RWPE1 (cell line): Measurements from ENCODE around the gene TRAPPC2L.

Experiments
- CTCF ChIA-PET: fragments of 350-600 bp; sonication (Branson Sonifier 250); formaldehyde crosslinking; extraction: SDS; loops from one replicate; lab custom pipeline; 2021; lab: Yijun Ruan, JAX
- POLR2A ChIA-PET: fragments of 400-600 bp; formaldehyde crosslinking; extraction: SDS; loops from one replicate; lab custom pipeline; 2020; ENCODE audit warnings: antibody characterized with exemption; ENCODE audit not compliant: low non-redundant PET; lab: Yijun Ruan, JAX
- DNase-seq: peaks from one replicate; pipeline ENCODE4 v3.0.0; 2012; ENCODE audit warnings: low spot score
- H3K27ac ChIP-seq: fragments of 450-650 bp; 2 replicates; pipeline ENCODE4 v1.5.1; 2017
- TF ChIP-seq, protein P1 (sequence below): fragments of 450-650 bp; conservative IDR thresholded peaks from 2 replicates; pipeline ENCODE4 v1.5.1; 2017; ENCODE audit warnings: low read depth, mild to moderate bottlenecking

TRAPPC2L gene

GRCh38 chr16:88842308-88842756 is 14.6 kb upstream of the TRAPPC2L start:
- H3K27ac ChIP-seq = no peak overlapping the region
- TF ChIP-seq, protein P1, sequence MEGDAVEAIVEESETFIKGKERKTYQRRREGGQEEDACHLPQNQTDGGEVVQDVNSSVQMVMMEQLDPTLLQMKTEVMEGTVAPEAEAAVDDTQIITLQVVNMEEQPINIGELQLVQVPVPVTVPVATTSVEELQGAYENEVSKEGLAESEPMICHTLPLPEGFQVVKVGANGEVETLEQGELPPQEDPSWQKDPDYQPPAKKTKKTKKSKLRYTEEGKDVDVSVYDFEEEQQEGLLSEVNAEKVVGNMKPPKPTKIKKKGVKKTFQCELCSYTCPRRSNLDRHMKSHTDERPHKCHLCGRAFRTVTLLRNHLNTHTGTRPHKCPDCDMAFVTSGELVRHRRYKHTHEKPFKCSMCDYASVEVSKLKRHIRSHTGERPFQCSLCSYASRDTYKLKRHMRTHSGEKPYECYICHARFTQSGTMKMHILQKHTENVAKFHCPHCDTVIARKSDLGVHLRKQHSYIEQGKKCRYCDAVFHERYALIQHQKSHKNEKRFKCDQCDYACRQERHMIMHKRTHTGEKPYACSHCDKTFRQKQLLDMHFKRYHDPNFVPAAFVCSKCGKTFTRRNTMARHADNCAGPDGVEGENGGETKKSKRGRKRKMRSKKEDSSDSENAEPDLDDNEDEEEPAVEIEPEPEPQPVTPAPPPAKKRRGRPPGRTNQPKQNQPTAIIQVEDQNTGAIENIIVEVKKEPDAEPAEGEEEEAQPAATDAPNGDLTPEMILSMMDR = no peak
- ChIA-PET CTCF (no interaction called here), POLR2A (no interaction called here)
- DNase-seq = no peak

- ChIA-PET POLR2A (no interaction called here), CTCF (no interaction called here)
- DNase-seq = no peak
- H3K27ac ChIP-seq = no peak overlapping the region
- TF ChIP-seq, protein P1 = no peak
Observed at GRCh38 chr16:88842806-88843205, 14.1 kb upstream of the TRAPPC2L start.

DNA sequence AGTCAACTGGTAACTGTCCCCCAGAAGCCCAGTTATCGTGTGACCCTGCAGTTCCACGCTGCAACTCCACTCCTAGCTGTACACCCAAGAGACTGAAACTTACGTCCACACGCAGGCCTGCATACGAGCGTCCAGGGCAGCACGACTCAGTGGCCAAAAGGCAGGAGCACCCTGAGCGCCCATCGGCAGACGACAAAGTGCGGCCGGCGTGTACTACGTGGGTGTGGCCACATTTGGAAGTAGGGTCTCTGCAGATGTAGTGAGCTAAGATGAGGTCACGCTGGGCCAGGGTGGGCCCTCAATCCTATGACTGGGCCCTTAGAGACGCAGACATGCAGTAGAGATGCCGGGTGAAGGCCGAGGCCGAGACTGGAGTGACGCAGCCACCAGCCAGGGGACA is 13.7 kb upstream of the TRAPPC2L start:
- POLR2A ChIA-PET = no interaction called here
- CTCF ChIA-PET = no interaction called here
- no peak overlapping the region for H3K27ac ChIP-seq
- DNase-seq = no peak
- TF ChIP-seq, protein P1 = no peak

- DNase-seq = no peak
- TF ChIP-seq, protein P1 = no peak
- ChIA-PET POLR2A (no interaction called here), CTCF (no interaction called here)
- peak overlapping the region; percentile 38 for H3K27ac ChIP-seq
Observed at GRCh38 chr16:88844419-88845036, 12.4 kb upstream of the TRAPPC2L start.

DNA sequence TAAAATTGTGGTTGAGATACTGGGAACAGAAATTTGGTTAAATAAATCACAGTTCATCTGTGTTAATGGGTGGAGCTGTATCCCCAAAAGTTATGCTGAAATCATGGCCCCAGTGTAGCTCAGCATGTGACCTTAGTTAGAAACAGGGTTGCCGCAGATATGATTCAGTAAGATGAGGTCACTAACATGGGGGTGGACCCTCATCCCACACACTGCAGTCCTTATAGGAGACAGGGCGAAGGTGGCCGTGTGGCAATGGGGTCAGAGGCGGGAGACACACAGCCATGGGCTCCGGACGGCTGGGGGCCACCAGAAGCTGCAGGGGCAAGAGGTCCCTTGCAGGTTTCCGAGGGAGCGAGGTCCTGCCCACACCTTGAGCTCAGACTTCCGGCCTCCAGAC is 10.8 kb upstream of the TRAPPC2L start:
- no peak overlapping the region for H3K27ac ChIP-seq
- ChIA-PET POLR2A (no interaction called here), CTCF (interaction anchor here (0.6 kb wide), 1 partner anchor 418 kb away, joined by 4 read pairs; no protein-coding TSS in a partner anchor)
- no peak for DNase-seq
- TF ChIP-seq, protein P1 = no peak

GRCh38 chr16:88847654-88848053 is 9.3 kb upstream of the TRAPPC2L start:
- DNase-seq = no peak
- CTCF ChIA-PET = no interaction called here
- POLR2A ChIA-PET = no interaction called here
- TF ChIP-seq, protein P1 = no peak
- peak overlapping the region; percentile 16; the same call in 1 of the 2 replicates for H3K27ac ChIP-seq
